NCI-H2171 (cell line): ENCODE results near the gene LRRC10.
"Not testable (repeated sequence)": the region's sequence is repeated elsewhere in the genome, so short reads cannot be mapped to it uniquely, and the experiment has no call there.

ENCODE experiments used
- DNase-seq: peaks from one replicate; lab custom pipeline; 2025; lab: John Stamatoyannopoulos, UW

LRRC10 gene

GRCh38 chr12:69619050-69619449, 8.3 kb upstream of the LRRC10 start:
- no peak for DNase-seq

GRCh38 chr12:69616025-69616424, 5.3 kb upstream of the LRRC10 start:
- peak; percentile 58 for DNase-seq

- no peak for DNase-seq
Observed at GRCh38 chr12:69613351-69613750, 2.6 kb upstream of the LRRC10 start.

GRCh38 chr12:69610126-69610525, 581 bp downstream of the LRRC10 start:
- DNase-seq = no peak

- no peak for DNase-seq
Observed at GRCh38 chr12:69608114-69608513, 2.6 kb downstream of the LRRC10 start.

- not testable (repeated sequence) for DNase-seq
Observed at GRCh38 chr12:69604275-69604674, 6.4 kb downstream of the LRRC10 start.

- not testable (repeated sequence) for DNase-seq
Observed at GRCh38 chr12:69603556-69603955, 7.2 kb downstream of the LRRC10 start.

- DNase-seq = peak; percentile 47
Observed at GRCh38 chr12:69602954-69603353, 7.8 kb downstream of the LRRC10 start.

- DNase-seq = no peak
Observed at GRCh38 chr12:69601962-69602685, 8.6 kb downstream of the LRRC10 start.

GRCh38 chr12:69600804-69601203, 9.9 kb downstream of the LRRC10 start:
- DNase-seq = no peak

GRCh38 chr12:69598174-69598753, 12.4 kb downstream of the LRRC10 start:
- DNase-seq = no peak

- no peak for DNase-seq
Observed at GRCh38 chr12:69595689-69596088, 15.0 kb downstream of the LRRC10 start.

- DNase-seq = no peak
Observed at GRCh38 chr12:69589082-69589481, 21.6 kb downstream of the LRRC10 start.

- no peak for DNase-seq
Observed at GRCh38 chr12:69588527-69588926, 22.2 kb downstream of the LRRC10 start.

- peak; percentile 96 for DNase-seq
Observed at GRCh38 chr12:69585189-69586062, 25.3 kb downstream of the LRRC10 start, which contains the start of gene CCT2. CCT2 (plus strand) TSS chr12:69585459; CDS start chr12:69585522, 63 bp downstream.

- no peak for DNase-seq
Observed at GRCh38 chr12:69583203-69583602, 27.5 kb downstream of the LRRC10 start.

- no peak for DNase-seq
Observed at GRCh38 chr12:69580074-69580473, 30.6 kb downstream of the LRRC10 start.

- DNase-seq = no peak
Observed at GRCh38 chr12:69579029-69579428, 31.7 kb downstream of the LRRC10 start.

GRCh38 chr12:69578283-69578682, 32.4 kb downstream of the LRRC10 start:
- DNase-seq = no peak

GRCh38 chr12:69575346-69575745, 35.4 kb downstream of the LRRC10 start:
- no peak for DNase-seq

GRCh38 chr12:69570545-69571399, 39.9 kb downstream of the LRRC10 start:
- DNase-seq = peak; percentile 7
